OCI-M1 (cell line): ENCODE measurements around the gene HEATR5A.
"Not testable (repeated sequence)": the region's sequence is repeated elsewhere in the genome, so short reads cannot be mapped to it uniquely, and the experiment has no call there.

Experiments used
- DNase-seq: peaks from one replicate; lab custom pipeline; 2025; lab: John Stamatoyannopoulos, UW

HEATR5A gene

GRCh38 chr14:31329876-31330521 is 90.4 kb downstream of the HEATR5A start:
- not testable (repeated sequence) for DNase-seq

- peak; percentile 62 for DNase-seq
Measured at GRCh38 chr14:31326111-31326510, 94.2 kb downstream of the HEATR5A start.

GRCh38 chr14:31323419-31323818 is 96.9 kb downstream of the HEATR5A start:
- DNase-seq = no peak

GRCh38 chr14:31320922-31321766 is 99.2 kb downstream of the HEATR5A start:
- DNase-seq = no peak

- DNase-seq = no peak
Measured at GRCh38 chr14:31320216-31320615, 100.1 kb downstream of the HEATR5A start.

- DNase-seq = no peak
Measured at GRCh38 chr14:31319701-31320100, 100.6 kb downstream of the HEATR5A start.

- DNase-seq = no peak
Measured at GRCh38 chr14:31312934-31313333, 107.4 kb downstream of the HEATR5A start.

GRCh38 chr14:31312370-31312769 is 108.0 kb downstream of the HEATR5A start:
- not testable (repeated sequence) for DNase-seq

GRCh38 chr14:31307618-31308017 is 112.7 kb downstream of the HEATR5A start:
- DNase-seq = no peak

GRCh38 chr14:31307198-31307597 is 113.2 kb downstream of the HEATR5A start:
- no peak for DNase-seq

- no peak for DNase-seq
Measured at GRCh38 chr14:31303654-31304053, 116.7 kb downstream of the HEATR5A start.

GRCh38 chr14:31300883-31301282 is 119.5 kb downstream of the HEATR5A start:
- DNase-seq = no peak

- DNase-seq = no peak
Measured at GRCh38 chr14:31300296-31300695, 120.1 kb downstream of the HEATR5A start.

- DNase-seq = no peak
Measured at GRCh38 chr14:31297701-31298344, 122.5 kb downstream of the HEATR5A start.

GRCh38 chr14:31297112-31297511 is 123.2 kb downstream of the HEATR5A start:
- DNase-seq = no peak

- DNase-seq = no peak
Measured at GRCh38 chr14:31294746-31295405, 125.5 kb downstream of the HEATR5A start.

GRCh38 chr14:31292937-31293616 is 127.3 kb downstream of the HEATR5A start:
- DNase-seq = no peak

GRCh38 chr14:31291210-31291609 is 129.1 kb downstream of the HEATR5A start:
- peak; percentile 48 for DNase-seq

GRCh38 chr14:31287294-31287972 is 132.9 kb downstream of the HEATR5A start:
- DNase-seq = no peak

GRCh38 chr14:31286456-31287293 is 133.7 kb downstream of the HEATR5A start:
- DNase-seq = peak; percentile 3
